ENCODE results near the gene ZNF613. TPM values are rescaled to one million over a fixed set of nuclear protein-coding genes. Genes with fewer than 3 reads are reported as not detected.

ZNF613 gene
- total RNA-seq, 4 donors from 2014 or later: 6.0 to 62.8 (median 15.8) TPM

- DNase-seq: no peak
- WGBS, 2 donors (ENCODE audit: low coverage in 1 of 2): 42% methylated on average over 11 of the region's 11 CpGs; no CpG with 5 or more reads in 1 of the 2 donors
- peaks cover 0 to 12% (median 6%) of the 10 kb centered on the region in 4 donors for H3K4me1 ChIP-seq
- peak overlapping the region; percentile 85 to 89 (median 86) for H3K27ac ChIP-seq
- intact Hi-C loops (cut with DNase I; ENCODE audit: low total_unique reads): no loop called here
- no peaks in the 10 kb centered on the region for H3K27me3 ChIP-seq
- H3K4me3 ChIP-seq: peak overlapping the region; percentile 79 to 90 (median 86)
- peaks cover 32 to 37% of the 10 kb centered on the region in 2 donors for H3K9me3 ChIP-seq
- in situ Hi-C loops (cut with MboI; ENCODE audit: low pct_ligation_motif_present in 1 of 4, low pct_unique_long_range_greater_than_20kb in 1 of 4, low sequenced_read_pairs in 3 of 4): no loop called here
- H3K36me3 ChIP-seq: peaks cover 0 to 21% (median 9%) of the 10 kb centered on the region in 4 donors
- no peak for TF ChIP-seq CTCF (IDR thresholded peaks at IDR 0.05)
- TF ChIP-seq POLR2AphosphoS5 (IDR thresholded peaks at IDR 0.05): no peak
- no peak for TF ChIP-seq POLR2A (IDR thresholded peaks at IDR 0.05)
- TF ChIP-seq EP300 (IDR thresholded peaks at IDR 0.05; ENCODE audit: low read depth): no peak
Measured at GRCh38 chr19:51926426-51926783, 867 bp upstream of the ZNF613 start.

- Histone ChIP-seq H3K36me3 (peaks cover 0 to 35% (median 15%) of the 10 kb centered on the region in 4 donors), H3K4me1 (peaks cover 0 to 12% (median 6%) of the 10 kb centered on the region in 4 donors), H3K27me3 (no peaks in the 10 kb centered on the region), H3K27ac (peak overlapping the region in 3 of 4 donors; percentile 85 to 89 (median 86)), H3K4me3 (peak overlapping the region; percentile 79 to 90 (median 86)), H3K9me3 (peaks cover 24 to 27% of the 10 kb centered on the region in 2 donors)
- in situ Hi-C loops (cut with MboI; ENCODE audit: low pct_ligation_motif_present in 1 of 4, low pct_unique_long_range_greater_than_20kb in 1 of 4, low sequenced_read_pairs in 3 of 4): no loop called here
- TF ChIP-seq CTCF (IDR thresholded peaks at IDR 0.05) (no peak), POLR2AphosphoS5 (IDR thresholded peaks at IDR 0.05) (no peak), EP300 (IDR thresholded peaks at IDR 0.05; ENCODE audit: low read depth) (no peak), POLR2A (IDR thresholded peaks at IDR 0.05) (no peak)
- no peak for DNase-seq
- WGBS, 2 donors (ENCODE audit: low coverage in 1 of 2): 32 to 50% methylated on average over 7 to 13 of the region's 13 CpGs
- intact Hi-C loops (cut with DNase I; ENCODE audit: low total_unique reads): no loop called here
Measured at GRCh38 chr19:51927859-51928258, 587 bp downstream of the ZNF613 start.

GRCh38 chr19:51931921-51932320 is 4.6 kb downstream of the ZNF613 start:
- WGBS, 2 donors (ENCODE audit: low coverage in 1 of 2): 96 to 100% methylated on average over 3 to 8 of the region's 8 CpGs
- Histone ChIP-seq H3K9me3 (peaks cover 29 to 45% of the 10 kb centered on the region in 2 donors), H3K36me3 (peaks cover 1 to 74% (median 35%) of the 10 kb centered on the region in 4 donors), H3K4me1 (peaks cover 0 to 8% (median 5%) of the 10 kb centered on the region in 4 donors), H3K27ac (no peak overlapping the region), H3K27me3 (no peaks in the 10 kb centered on the region), H3K4me3 (no peak overlapping the region)
- in situ Hi-C loops (cut with MboI; ENCODE audit: low pct_ligation_motif_present in 1 of 4, low pct_unique_long_range_greater_than_20kb in 1 of 4, low sequenced_read_pairs in 3 of 4) (no loop called here), intact Hi-C loops (cut with DNase I; ENCODE audit: low total_unique reads) (no loop called here)
- TF ChIP-seq POLR2AphosphoS5 (IDR thresholded peaks at IDR 0.05): no peak
- no peak for TF ChIP-seq CTCF (IDR thresholded peaks at IDR 0.05)
- no peak for TF ChIP-seq EP300 (IDR thresholded peaks at IDR 0.05; ENCODE audit: low read depth)
- TF ChIP-seq POLR2A (IDR thresholded peaks at IDR 0.05): no peak
- DNase-seq: no peak

- in situ Hi-C loops (cut with MboI; ENCODE audit: low pct_ligation_motif_present in 1 of 4, low pct_unique_long_range_greater_than_20kb in 1 of 4, low sequenced_read_pairs in 3 of 4) (no loop called here), intact Hi-C loops (cut with DNase I; ENCODE audit: low total_unique reads) (no loop called here)
- Histone ChIP-seq H3K27ac (no peak overlapping the region), H3K9me3 (peaks cover 63 to 93% of the 10 kb centered on the region in 2 donors), H3K4me1 (no peaks in the 10 kb centered on the region), H3K4me3 (no peak overlapping the region), H3K27me3 (no peaks in the 10 kb centered on the region), H3K36me3 (peaks cover 16 to 100% (median 61%) of the 10 kb centered on the region in 4 donors)
- no peak for DNase-seq
- no peak for TF ChIP-seq CTCF (IDR thresholded peaks at IDR 0.05)
- TF ChIP-seq POLR2AphosphoS5 (IDR thresholded peaks at IDR 0.05): no peak
- TF ChIP-seq POLR2A (IDR thresholded peaks at IDR 0.05): no peak
- no peak for TF ChIP-seq EP300 (IDR thresholded peaks at IDR 0.05; ENCODE audit: low read depth)
- 93 to 99% methylated on average over 2 of the region's 2 CpGs for whole genome bisulfite sequencing, 2 donors (ENCODE audit: low coverage in 1 of 2)
Measured at GRCh38 chr19:51938936-51939335, 11.7 kb downstream of the ZNF613 start.
